K562 (cell line): ENCODE results near the gene ELP5. TPM values are rescaled to one million over a fixed set of nuclear protein-coding genes. Genes with fewer than 3 reads are reported as not detected.

Experiments
- CEBPG ChIP-seq, 3 experiments: fragments of 200-800 bp in 1 of 3; sonication (Bioruptor generic) in 1 of 3; sonication (generic) in 1 of 3; formaldehyde crosslinking in 1 of 3; IDR thresholded peaks in 2 of 3; conservative IDR thresholded peaks in 1 of 3; 2 replicates each; pipeline versions ENCODE4 v1.6.1 to v1.8.0; 2016 to 2022; ENCODE audit warnings: missing compliant biosample characterization in 2 of 3, missing genetic modification characterization in 2 of 3, mild to moderate bottlenecking in 1 of 3, missing genetic modification reagents in 1 of 3
- CSDE1 ChIP-seq, 2 experiments: fragments of 450-650 bp; IDR thresholded peaks; 2 replicates each; pipeline ENCODE4 v1.6.1; 2016; ENCODE audit warnings: mild to moderate bottlenecking in 1 of 2
- CXXC5 ChIP-seq: fragments of 250-450 bp; sonication (Bioruptor Pico); IDR thresholded peaks from 2 replicates; pipeline ENCODE4 v1.8.0; 2022; ENCODE audit warnings: inconsistent platforms, mild to moderate bottlenecking, moderate library complexity
- PHB2 ChIP-seq: fragments of 450-650 bp; IDR thresholded peaks from 2 replicates; pipeline ENCODE4 v1.6.1; 2017; ENCODE audit warnings: low read depth
- PKNOX1 ChIP-seq: fragments of 450-650 bp; IDR thresholded peaks from 2 replicates; pipeline ENCODE4 v1.6.1; 2016
- RBM17 ChIP-seq: fragments of 200-400 bp; formaldehyde crosslinking; IDR thresholded peaks from 2 replicates; pipeline ENCODE4 v1.6.1; 2017; ENCODE audit warnings: low read depth, mild to moderate bottlenecking, low read length, borderline replicate concordance
- REST ChIP-seq, 2 experiments: fragments of 450-650 bp; formaldehyde crosslinking in 1 of 2; IDR thresholded peaks; 2 replicates each; pipeline versions ENCODE4 v1.4.0 to v1.6.1; 2014 to 2020; ENCODE audit warnings: mild to moderate bottlenecking in 2 of 2, borderline replicate concordance in 1 of 2, low read depth in 1 of 2
- STAT6 ChIP-seq: sonication (generic); formaldehyde crosslinking; IDR thresholded peaks from 2 replicates; pipeline ENCODE4 v1.8.1; 2023; ENCODE audit warnings: mild to moderate bottlenecking, missing genetic modification reagents
- TEAD4 ChIP-seq, 2 experiments: sonication (generic) in 1 of 2; formaldehyde crosslinking in 1 of 2; IDR thresholded peaks; 2 replicates each; pipeline versions ENCODE4 v1.6.1 to v1.8.0; 2012 to 2022; ENCODE audit warnings: borderline replicate concordance in 1 of 2, inconsistent platforms in 1 of 2, low read length in 1 of 2, mild to moderate bottlenecking in 1 of 2, missing genetic modification reagents in 1 of 2
- TOE1 ChIP-seq, 2 experiments: fragments of 450-650 bp in 1 of 2; sonication (generic) in 1 of 2; formaldehyde crosslinking in 1 of 2; IDR thresholded peaks; 2 replicates each; pipeline versions ENCODE4 v1.7.1 to v1.8.0; 2016 to 2022; ENCODE audit warnings: borderline replicate concordance in 2 of 2, mild to moderate bottlenecking in 2 of 2, antibody characterized with exemption in 1 of 2, inconsistent platforms in 1 of 2, low read depth in 1 of 2, missing genetic modification reagents in 1 of 2, moderate library complexity in 1 of 2
- ZNF23 ChIP-seq: fragments of 250-450 bp; sonication (Bioruptor Pico); IDR thresholded peaks from 2 replicates; pipeline ENCODE4 v1.4.0; 2020; ENCODE audit warnings: mild to moderate bottlenecking
- ZNF695 ChIP-seq: fragments of 450-650 bp; formaldehyde crosslinking; IDR thresholded peaks from 2 replicates; pipeline ENCODE4 v1.4.0; 2020; ENCODE audit warnings: mild to moderate bottlenecking, moderate library complexity
- polyA plus RNA-seq, 8 experiments: library from polyadenylated mRNA; depleted of rRNA in 4 of 8; stranded (reverse) in 5 of 8; unstranded in 3 of 8; fragments of >200 nt; fragmentation: Nextera tagmentation in 2 of 8; fragmentation: Illumina TruSeq in 1 of 8; extraction: Ambion mirVana in 2 of 8; extraction: Trizol in 1 of 8; gene quantifications; 2 replicates each; pipeline versions ENCODE4 v1.2.1 to v1.2.3, GENCODE V29; 2011 to 2014; ENCODE audit warnings: inconsistent platforms in 1 of 8, missing spikeins in 1 of 8
- total RNA-seq, 7 experiments: library from RNA; depleted of rRNA in 6 of 7; stranded (reverse); fragments of >200 nt in 6 of 7; fragmentation: Illumina TruSeq in 2 of 7; extraction: Trizol in 2 of 7; gene quantifications; 2 replicates each; pipeline versions ENCODE4 v1.2.1 to v1.2.3, GENCODE V29; 2011 to 2021; ENCODE audit warnings: low replicate concordance in 1 of 7

ELP5 gene
- total and polyA plus RNA-seq, 9 of the 15 experiments (the other 6 are each of a cell fraction or from before 2014, with no cell fraction given): 25.7 to 77.9 (median 52.9) TPM

- TF ChIP-seq REST (IDR thresholded peaks at IDR 0.05; ENCODE audit: borderline replicate concordance): peak; percentile 98
- TF ChIP-seq REST (CRISPR knock-in tag; IDR thresholded peaks at IDR 0.05; ENCODE audit: low read depth): peak; percentile 83
- no peak for TF ChIP-seq PKNOX1
- peak; percentile 87 for TF ChIP-seq CXXC5 (CRISPR knock-in tag)
- no peak for TF ChIP-seq PHB2
- TF ChIP-seq STAT6: no peak
- TF ChIP-seq RBM17: no peak
- TF ChIP-seq CSDE1 (IDR thresholded peaks at IDR 0.05): no peak
- no peak for TF ChIP-seq CEBPG (CRISPR knock-in tag; IDR thresholded peaks at IDR 0.05)
- no peak for TF ChIP-seq CEBPG (tag; conservative IDR thresholded peaks at IDR 0.05 in 1 of 2, IDR thresholded peaks at IDR 0.05 in 1 of 2)
- TF ChIP-seq ZNF695 (CRISPR knock-in tag): no peak
- no peak for TF ChIP-seq ZNF23 (CRISPR knock-in tag)
- peak; percentile 100 for TF ChIP-seq TOE1 (IDR thresholded peaks at IDR 0.05; ENCODE audit: borderline replicate concordance)
- no peak for TF ChIP-seq TOE1 (CRISPR knock-in tag; IDR thresholded peaks at IDR 0.05; ENCODE audit: borderline replicate concordance, low read depth)
- no peak for TF ChIP-seq TEAD4 (IDR thresholded peaks at IDR 0.05; ENCODE audit: low read length)
- no peak for TF ChIP-seq TEAD4 (CRISPR knock-in tag; IDR thresholded peaks at IDR 0.05; ENCODE audit: borderline replicate concordance)
These were observed 17.7 kb upstream of the ELP5 start, which contains the start of gene DVL2 (continued) for GRCh38 chr17:7234083-7234951.
